Inferior parietal cortex (tissue), 1 donor: ENCODE measurements around the gene DNTT.
A peak's percentile ranks its signal among the peaks of the same experiment; 100 is the strongest.

ENCODE experiments used
- DNase-seq: peaks from one replicate; pipeline ENCODE4 v3.0.0-alpha.2; 2016; ENCODE audit errors: extremely low spot score

Gene DNTT

DNA sequence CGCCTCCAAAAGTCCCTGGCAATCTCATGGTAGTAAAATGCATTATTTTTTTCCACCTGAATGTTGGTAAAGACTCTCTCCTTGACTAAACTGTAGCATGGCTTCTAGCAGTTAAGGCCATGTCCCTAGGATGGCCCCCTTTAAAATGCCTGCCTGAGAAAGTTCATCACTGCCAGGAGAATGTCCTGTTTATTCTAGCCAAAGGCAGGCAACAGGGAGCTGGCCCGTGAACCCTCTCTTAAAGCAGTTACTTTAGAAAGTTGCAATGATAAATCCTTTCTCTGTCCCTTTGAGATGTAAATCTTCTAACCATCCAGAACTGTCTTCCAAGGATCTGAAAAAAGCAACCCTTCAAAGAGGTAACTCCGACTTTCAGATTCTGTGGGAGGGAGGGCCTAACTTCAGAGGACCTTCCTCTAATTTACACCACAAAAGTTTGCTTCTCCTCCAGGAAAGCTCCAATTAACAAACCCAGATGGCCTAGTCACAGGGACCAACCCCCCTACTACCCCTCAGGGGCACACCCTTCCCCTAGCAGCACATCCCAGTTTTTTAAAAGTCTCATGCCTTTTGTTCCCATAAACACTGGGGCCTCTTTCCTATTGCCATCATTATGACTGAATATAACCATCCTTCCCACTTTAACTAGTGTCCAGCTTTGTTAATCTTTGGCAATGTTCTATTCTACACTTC, 5.5 kb downstream of the DNTT start:
- no peak for DNase-seq

DNA sequence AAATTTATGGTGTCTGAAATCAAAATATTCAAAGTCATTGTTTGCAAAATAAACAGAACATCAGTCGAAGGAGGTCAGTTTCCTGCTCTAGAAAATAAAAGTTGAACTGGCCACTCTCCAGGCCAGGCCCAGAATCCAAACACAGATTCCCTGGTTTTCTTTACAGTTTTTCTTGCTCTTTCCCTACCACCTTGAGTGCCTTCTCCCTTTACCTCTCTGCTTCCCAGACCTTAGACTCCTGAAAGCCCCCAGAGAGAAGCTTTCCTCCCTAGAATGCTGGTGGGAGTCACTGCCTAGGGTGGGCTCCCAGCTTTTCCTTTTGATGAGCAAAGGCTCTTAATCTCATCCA, 6.1 kb downstream of the DNTT start:
- no peak for DNase-seq

DNA sequence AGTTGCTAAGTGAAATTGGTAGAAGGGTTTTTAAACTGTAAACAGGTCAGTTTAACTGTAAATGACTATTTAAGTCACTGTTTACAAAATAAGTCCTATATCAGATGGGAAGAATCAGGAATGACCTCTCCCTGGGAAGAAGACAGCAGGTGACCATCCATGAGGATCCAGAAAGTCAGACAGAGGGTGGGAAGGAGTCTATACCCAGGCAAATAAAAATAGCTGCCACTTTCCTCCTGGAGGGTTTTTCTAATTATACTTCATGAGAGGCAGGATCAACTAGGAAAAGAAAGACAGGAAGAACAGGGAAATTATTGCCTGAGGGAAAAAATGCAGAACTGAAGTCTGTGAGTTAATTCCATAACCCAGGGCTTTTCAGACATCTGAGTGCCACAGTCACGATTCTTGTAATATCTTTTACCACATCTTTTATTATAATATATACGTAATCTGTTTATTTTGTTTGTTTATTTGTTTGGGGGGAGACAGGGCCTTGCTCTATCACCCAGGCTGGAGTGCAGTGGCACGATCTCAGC, 7.0 kb downstream of the DNTT start:
- DNase-seq: no peak

- no peak for DNase-seq
Observed at GRCh38 chr10:96313344-96313743, 9.1 kb downstream of the DNTT start.

- DNase-seq: no peak
Observed at GRCh38 chr10:96317067-96317833, 13.0 kb downstream of the DNTT start.

DNA sequence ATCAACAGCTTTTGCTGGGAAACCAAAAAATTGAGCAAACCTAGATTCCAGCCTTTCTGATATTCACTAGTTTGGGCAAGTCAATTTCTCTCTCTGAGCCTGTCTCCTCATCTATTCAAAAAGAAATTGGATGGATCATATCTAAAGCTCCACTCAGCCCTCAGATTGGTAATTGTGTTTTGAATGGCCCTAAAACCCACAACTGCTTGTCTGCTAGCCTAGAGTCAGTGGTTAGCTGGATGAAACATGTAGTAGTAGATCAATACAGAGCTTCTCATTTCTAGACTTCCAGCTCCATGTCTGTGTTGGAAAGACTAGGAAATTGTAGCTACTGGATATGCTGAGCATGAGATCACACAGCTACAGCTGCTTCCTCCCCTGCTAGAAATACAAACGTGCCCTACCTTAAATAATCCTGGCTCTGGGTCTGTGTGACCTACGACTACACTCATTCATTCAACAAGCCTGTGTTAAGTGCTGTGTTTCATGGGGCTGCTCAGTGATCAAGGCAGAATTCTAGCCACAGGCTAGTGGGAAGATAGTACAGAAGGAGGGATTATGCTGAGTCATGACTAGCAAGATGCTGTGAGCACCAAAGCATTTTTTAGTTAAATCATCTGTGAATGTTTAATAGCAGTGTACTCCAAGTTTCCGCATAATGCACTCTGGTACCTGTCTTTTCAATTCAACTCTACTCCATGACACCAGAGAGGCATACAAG, 15.7 kb downstream of the DNTT start:
- DNase-seq: no peak

DNA sequence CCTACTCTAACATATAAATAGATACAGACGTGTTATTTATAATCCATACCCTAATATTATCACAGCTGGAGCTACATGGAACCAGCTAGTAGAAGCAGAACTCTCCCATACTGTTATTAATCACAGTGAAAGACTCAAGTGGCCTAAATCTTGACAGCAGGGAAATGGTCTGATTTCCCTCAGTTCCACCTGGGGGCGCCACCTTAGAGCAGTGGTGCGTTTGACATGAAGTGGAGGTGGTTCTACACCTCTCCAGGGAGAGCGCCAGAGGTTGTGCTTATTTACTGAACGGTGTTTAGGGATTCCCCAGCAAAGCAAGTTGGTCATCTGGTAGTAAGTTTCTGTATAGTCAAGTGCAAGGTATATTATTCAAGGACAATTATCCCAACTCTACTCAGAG, 17.6 kb downstream of the DNTT start:
- no peak for DNase-seq

DNA sequence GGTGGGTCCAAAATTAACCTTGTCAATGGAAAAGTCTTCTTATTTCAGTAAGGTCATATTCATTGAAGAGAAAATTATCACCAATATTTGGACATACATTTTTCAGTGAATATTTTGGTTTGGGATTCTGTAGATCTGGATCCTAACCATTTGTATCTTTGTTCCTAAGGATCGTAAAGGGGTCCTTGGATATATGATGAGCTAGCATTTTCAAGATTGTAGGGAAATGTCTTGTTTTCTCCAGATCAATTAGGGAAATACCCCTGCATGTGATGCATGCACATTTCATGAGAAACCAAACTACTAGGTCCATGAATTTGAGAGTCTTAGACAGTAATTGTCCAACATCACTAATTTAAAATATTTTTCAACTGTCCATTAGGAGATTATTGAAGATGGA, 18.0 kb downstream of the DNTT start:
- DNase-seq: no peak

GRCh38 chr10:96324447-96324846, 20.2 kb downstream of the DNTT start:
- no peak for DNase-seq

- DNase-seq: no peak
Observed at GRCh38 chr10:96325719-96326373, 21.6 kb downstream of the DNTT start.

GRCh38 chr10:96327462-96327861, 23.2 kb downstream of the DNTT start:
- no peak for DNase-seq

GRCh38 chr10:96333101-96333500, 28.9 kb downstream of the DNTT start:
- DNase-seq: no peak

DNA sequence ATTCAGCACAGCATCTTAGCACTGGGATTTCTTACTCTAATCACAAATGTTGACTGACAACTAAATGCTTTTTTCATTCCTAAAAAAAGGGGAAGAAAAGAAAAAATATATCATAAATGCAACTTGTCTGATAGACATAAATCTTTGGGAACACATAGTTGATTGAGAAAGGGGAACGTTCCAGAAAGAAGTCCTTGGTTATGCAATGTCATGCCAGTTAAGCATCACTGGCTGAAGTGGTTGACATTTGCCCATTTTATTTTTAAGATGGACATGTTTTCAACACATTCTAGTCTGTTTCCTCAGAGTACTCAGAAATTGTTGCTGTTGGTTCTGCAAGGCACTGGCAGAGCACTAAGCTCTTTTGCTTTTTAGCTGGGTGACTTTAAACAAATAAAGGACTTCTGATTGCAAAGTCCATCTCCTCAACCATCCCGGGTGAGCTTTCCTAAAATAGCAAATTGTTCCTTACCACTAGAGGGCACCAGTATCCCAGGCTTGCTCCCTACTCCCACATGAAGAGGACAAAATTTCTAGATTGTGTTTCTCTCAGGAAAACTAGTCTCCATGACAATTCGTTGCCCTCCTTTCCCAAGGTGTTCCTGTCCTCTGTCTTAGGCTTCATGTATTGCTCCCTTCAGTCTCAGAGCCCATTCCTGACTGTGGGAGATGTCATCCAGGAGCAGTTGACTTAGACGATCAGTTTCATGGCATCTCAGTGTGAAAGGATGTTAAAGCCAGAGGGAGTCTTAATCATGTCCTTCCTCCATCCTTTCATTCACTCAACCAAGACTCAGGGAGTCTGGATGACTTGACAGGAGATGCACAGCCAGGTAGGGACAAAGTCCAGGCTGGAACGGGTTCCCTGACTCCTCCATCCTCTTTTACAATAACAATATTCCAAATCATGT, 30.6 kb downstream of the DNTT start:
- DNase-seq: peak; percentile 83

- no peak for DNase-seq
Observed at GRCh38 chr10:96337106-96337505, 32.9 kb downstream of the DNTT start.

- no peak for DNase-seq
Observed at GRCh38 chr10:96338279-96338925, 34.2 kb downstream of the DNTT start.

DNA sequence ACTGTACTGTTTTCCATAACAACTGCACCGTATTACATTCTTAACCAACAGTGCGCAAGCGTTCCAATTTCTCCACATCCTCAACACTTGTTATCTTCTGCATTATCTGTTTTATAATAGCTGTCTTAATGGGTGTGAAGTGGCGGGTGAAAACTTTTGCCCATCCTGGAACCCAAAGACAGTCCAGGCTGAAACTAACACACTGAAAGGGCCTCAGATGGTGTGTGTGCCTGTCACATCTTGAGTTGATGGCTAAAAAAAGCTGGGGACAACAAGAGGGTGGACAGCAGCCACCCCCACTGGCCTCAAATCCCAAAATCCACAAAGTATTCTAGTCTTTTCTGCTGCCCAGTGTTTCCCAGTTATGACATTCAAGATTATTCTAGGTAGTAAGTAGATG, 35.1 kb downstream of the DNTT start:
- DNase-seq: no peak

DNA sequence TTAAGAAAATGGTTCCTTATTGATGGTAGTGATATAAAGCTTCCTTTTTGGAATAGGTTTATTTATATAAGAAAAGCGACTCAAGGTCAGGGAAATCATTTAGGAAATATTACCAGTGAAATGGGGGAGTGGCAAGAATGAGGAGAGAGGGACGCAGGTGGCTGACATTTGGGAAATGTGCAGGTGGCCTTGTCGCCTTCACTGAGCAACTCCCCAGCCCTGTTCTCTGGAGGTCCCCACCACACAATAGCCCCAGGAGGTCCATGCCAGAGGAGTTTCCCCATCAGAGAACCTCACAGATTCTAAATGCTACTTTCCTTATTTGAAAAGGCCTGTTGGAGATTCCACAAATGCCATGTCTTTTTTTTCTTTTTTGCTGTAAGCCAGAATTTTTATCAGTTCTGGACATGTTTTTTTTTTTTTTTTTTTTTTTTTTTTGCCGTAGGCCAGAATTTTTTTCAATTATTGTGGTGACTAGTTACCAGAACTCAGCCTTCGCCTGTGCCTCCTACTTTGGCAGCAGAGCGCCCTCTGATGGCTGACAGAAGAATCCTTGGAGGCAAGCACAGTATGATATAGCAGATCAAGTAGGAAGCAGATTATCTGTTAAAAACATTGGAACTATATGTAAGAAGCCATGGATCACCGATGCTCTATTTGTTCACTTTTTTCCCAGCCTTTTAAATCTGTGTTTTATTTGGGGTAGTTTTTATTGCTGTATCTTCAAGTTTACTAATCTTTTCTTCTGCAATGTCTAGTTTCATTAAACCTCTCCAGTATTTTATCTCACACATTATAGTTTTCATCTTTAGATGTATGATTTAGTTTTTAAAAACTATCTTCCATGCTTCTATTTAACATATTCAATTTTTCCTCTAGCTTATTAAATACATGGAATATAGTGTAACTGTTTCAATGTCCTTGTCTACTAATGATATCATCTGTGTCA, 36.0 kb downstream of the DNTT start:
- peak; percentile 73 for DNase-seq

DNA sequence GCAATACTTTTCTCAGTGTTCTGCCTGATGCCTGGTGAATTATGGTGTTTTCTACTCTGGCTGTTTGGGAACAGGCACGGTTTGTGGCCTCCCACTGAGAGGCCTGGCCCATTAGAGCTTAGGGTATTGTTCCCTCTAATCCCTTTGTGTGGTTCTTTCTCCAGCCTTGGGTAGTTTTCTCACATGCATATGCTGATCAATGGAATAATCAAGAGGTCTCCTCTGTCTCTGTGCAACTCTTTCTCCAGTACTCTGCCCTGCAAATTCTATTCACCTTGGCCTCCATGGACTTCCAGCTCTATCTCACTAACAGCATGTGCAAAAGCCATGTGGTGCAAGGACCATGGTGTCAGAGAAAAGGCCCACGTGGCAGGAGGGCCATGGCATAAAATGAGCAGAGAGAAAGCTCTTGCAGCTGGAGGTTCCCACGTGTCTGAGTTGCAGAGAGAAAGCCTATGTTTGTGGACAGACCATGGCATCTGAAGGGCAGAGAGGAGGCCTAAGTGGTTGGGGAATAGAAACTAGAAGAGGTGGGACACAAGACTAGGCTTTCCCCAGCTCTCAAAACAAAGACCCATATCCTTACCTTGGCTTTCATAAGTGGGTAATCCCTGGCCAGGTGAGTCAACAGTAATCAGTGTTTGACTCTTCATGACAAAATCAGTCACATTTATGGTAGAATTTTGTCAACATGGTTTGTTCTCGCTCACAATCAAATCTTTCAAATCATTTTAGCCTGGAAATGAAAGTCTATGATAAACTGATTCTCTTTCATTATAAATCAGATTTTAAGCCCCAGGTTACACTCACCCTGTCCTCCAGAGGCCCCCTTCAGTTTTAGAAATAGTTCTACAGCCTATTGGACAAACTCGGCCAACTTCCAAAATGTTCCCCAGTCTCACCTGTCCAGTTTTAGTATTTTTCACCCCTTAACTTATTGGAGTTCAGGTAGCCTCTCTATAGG, 37.3 kb downstream of the DNTT start:
- no peak for DNase-seq
